Stimulated activated CD8-positive, alpha-beta memory T cell treated with anti-CD3 and anti-CD28 coated beads, Interleukin-15, amount 100 ng/mL, for 24 hours (primary cell): ENCODE measurements around the gene ADCY5.
A peak's percentile ranks its signal among the peaks of the same experiment; 100 is the strongest.

Source experiments
- DNase-seq: peaks from one replicate; pipeline ENCODE4 v3.0.0-alpha.2; 2020; ENCODE audit warnings: low read depth

Gene ADCY5

DNA sequence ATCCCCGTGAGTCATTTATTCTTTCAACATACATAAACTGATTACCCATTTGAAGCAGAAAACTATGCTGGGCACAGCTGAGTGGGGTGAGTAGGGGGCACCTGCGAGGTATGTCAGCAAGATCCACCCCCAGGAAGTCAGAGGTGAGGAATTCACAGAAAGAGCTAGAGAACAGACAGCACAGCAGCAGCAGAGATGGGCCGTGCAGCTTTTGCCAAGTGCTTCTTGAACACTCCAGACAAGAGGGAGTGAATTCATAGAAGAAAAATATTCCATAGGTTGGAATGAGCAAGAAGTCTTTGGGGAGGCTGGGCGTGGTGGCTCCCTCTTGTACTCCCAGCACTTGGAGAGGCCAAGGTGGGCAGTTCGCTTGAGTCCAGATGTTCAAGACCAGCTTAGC lies 9.4 kb upstream of the ADCY5 start:
- no peak for DNase-seq

DNA sequence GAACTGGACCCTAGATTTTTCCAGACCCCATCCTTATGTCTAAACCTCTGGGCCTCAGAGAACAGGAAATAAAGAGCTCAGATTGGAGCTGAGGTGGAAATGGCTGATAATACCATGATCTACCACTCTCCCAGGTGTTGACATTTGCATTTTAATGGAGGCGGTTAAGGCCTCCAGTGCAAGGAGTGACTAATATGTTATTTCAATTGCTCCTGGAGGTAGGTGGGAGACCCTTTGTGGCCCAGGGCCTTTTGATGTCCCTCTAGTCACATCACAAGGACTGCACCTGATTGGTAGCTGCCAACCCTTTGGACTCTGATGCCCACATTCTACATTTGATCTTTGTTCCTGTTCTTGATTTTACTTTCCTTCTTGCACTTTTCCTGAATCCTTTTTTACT lies 9.0 kb upstream of the ADCY5 start:
- DNase-seq = no peak

DNA sequence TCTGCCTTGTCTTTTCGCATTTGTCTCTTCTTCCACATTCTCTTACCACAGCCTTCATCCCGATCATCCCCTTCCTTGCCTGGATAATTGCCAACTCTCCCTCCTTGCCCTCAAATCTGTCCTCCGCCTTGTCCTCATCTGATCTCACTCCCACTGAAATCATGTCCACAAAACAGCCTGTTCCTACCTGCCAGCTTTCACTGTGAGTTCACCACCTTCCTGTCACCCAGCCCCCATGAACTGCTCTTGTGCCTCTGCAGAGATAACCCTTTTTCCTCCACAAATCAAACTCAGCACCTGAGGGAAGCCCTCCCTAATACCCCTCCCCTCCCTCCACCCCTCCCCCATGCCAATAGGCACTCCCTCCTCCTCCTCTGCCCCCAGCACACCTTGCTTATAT lies 4.8 kb upstream of the ADCY5 start:
- DNase-seq = no peak

- DNase-seq = no peak
Observed at GRCh38 chr3:123451186-123451585, 2.3 kb upstream of the ADCY5 start.

- DNase-seq = no peak
Observed at GRCh38 chr3:123449997-123450604, 1.2 kb upstream of the ADCY5 start.

DNA sequence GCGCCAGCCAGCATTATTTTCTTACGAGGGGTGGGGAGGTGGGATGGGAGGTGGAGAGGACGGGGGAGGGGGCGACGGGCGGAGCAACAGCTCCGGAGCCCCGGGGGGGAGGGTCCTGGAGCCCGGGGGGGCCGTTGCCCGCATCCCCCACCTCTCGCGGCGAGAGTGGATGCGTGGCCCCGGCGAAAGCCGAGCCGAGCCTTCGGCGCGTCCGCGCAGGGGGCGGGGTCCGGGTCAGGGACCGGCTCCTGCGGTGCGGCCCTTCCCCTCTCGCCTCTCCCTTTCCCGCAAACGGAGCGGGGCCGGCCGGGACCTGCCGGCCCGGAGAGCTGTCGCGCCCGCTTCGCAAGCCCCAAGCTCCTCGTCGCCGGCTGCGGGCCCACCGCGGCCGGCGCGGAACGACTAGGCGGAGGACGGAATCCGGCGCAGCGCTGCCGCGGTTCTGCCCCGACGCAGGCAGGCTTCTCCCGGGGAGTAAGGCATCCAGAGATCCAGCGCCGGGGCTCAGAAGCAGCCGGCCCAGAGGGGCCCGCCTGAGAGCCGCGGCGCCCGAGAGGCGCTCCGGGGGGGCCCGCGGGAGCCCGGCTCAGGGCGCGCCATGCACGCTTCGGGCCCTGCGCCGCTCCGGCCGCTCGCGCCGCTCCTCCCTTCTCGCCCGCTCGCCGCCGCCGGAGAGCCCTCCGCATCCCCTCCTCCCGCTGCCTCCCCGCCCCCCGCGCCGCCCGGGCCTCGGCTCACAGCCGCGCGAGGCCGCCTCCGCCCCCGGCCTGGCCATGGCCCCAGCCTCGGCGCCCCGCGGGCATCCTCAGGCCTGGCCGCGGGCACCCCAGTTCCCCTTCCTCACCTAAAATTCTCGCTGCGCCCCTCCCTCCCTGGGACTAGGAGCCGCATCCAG lies 459 bp upstream of the ADCY5 start:
- no peak for DNase-seq

GRCh38 chr3:123447749-123448517 lies 957 bp downstream of the ADCY5 start:
- DNase-seq = peak; percentile 30

DNA sequence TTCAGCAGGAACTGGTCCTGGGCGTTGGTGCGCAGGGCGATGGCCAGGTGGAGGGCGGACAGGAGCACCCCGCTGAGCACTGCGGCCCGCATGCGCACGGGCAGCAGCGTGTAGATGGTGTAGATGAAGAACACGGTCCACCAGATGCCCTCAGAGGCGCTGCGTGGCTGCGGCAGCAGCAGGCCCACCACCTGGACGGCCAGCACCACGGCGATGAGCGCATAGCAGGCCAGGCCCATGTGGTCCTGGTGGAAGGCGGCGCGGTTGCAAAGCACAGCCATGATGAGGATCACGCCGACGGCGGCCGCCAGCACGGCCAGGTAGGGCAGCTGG lies 1.5 kb downstream of the ADCY5 start:
- DNase-seq = no peak

DNA sequence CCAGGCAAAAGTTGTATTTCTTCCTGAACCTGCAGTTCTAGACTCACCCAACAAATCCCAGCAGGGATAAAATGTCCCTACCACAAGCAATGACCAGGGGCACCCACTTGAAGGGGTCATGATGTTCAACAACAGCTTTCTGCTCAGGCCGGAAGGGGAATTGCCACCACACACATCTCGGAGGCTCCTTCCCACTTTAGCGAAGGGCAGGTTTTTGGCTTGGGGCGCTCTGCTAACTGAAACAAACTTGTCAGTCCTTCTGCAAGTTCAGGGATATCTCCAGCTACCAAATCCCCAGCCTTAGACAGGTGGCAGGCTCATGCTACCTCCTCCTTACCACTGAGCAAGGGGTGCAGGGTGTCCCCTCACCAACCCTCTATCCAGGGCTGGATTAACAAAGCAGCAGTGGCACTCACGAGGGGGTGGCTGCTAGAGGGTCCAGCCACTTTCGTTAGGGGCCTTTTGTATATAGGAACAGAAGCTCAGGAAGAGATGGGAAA lies 2.2 kb downstream of the ADCY5 start:
- no peak for DNase-seq

GRCh38 chr3:123446210-123446609 lies 2.7 kb downstream of the ADCY5 start:
- no peak for DNase-seq

GRCh38 chr3:123445702-123446101 lies 3.2 kb downstream of the ADCY5 start:
- no peak for DNase-seq

GRCh38 chr3:123444744-123445143 lies 4.1 kb downstream of the ADCY5 start:
- no peak for DNase-seq

DNA sequence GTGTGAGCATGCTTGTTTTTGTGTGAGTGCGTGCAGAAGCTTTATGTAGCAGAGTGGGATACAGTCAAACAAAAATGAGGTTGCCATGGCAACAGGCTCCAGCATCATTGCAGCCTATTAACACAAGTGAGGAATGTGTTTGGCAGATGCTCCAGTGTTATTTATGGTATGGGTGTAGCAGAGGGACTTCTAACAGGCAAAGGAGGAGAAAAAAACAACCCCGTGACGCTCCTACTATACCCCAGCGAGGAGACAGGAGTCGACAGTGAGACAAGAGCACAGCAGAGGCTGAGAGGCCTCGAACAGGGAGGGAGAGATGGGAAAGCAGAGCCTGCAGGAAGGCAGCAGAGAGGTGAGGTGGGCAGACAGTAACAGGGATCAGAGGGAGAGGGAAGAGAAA lies 4.9 kb downstream of the ADCY5 start:
- DNase-seq = no peak

DNA sequence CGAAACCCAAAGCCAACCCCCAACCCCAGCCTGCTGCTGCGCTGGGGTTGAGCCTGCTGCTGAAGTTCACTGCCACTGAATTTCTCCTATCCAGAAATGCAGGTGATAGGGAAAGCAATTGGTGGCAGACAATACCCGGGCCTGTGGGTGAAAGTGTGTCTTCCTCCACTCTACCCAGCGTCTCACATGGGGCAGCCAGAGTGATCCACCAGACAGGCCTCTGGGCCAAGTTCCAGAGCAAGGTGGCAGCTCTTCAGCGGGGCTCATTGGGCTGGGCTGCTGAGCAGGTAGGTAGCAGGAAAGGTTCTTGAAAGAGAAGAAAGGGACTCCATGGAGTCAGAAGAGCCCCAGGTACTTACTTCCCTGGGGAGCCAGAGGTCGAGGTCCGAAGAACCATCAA lies 6.0 kb downstream of the ADCY5 start:
- no peak for DNase-seq

DNA sequence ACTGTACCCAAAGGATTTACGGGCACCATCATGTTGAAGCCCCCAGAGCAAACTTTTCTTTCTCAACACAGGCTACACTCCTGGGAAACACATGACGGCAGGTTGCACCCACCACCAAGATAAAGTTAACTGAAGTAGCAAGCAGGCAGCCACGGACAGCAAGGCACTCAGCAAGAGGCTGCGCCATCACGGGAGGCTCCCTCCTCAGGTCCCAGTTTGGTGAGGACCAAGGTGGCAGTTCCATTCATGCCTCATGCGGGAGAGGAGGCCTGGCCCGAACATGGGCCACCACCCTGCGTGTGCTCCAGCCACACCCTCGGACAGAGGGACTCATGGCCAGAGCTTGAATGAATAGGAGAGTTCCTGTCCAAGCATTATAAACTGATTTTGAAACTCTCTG lies 6.8 kb downstream of the ADCY5 start:
- no peak for DNase-seq

GRCh38 chr3:123439806-123440580 lies 8.9 kb downstream of the ADCY5 start:
- no peak for DNase-seq

DNA sequence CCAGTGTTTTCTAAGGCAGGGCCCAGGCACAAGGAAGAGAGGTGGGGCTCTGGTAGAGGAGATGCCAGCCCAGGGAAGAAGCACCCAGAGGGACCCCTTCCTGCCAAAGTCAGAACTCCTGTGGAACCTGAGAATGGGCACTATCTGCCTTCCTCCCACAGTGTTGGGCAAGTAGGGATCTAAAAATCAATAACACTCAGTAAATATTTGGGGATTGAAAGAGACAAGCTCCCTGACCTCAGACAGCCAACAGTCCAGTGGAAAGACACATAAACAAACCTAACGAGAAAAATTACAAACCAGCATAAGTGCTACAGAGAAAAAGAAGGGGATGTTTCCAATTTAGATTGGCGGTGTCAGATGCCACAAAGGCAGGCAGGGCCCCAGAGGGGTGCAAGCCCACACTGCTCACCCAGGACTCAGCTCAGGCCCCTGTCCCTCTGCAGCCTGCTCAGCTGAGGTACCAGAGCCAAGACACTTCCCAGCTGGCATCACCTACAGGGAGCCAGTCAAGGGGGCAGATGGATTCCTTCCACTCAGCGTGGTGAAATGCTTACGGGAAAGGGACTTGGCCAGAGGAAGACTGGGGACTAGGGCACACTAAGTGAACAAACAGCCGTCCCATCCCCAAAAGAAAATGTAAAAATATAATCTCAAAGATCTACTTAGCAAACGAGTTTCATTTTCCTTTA lies 15.9 kb downstream of the ADCY5 start:
- no peak for DNase-seq

DNA sequence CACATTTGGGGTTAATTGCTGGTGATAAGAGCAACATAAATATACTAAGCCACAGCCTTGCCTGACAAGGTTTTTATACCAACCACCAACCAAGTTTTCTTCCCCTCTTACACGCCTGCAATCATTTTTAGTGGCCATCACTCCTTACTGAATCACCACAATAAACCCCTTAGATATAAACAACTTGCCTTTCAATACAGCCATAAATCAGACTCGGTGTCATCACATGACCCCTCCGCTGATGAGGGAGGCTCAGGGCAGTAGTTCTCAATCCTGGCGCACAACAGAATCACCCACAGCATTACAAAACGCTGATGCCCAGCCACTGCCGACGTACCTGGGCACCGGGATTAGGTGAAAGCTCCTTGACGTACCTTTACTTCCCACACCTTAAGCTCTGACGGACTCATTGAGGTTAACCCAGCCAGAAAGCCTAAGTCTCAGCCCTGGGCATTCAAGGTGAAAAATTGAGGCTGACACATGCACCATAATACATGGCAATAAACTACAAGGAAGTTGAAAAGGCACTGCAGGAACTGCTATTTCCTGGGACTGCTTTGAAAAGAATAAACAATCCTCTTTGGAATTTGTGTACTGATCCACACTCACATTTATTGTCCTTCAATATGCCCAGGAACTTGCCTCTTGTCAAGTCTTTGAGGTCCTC lies 17.1 kb downstream of the ADCY5 start:
- DNase-seq = no peak

GRCh38 chr3:123431007-123431657 lies 17.8 kb downstream of the ADCY5 start:
- DNase-seq = no peak

DNA sequence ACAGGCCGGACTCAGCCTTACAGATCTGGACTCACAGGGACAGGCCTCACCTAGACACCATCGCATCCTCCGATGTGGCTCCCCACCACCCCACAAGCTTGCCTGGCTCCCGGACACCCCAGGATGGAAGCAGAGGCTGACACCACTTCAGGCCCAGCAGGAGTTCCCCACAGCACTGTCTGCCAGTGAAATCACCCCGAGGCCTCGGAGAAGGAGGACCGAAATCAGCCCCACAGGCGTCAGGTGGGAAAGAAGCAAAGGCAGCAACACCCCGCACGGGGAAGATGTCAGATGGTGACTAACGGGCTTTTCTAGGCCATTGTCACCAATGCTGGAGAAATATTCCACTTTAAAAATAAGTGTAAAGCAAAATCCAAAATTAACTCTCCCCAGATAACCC lies 18.6 kb downstream of the ADCY5 start:
- DNase-seq = no peak
